Neural cell (in vitro differentiated cells): Measurements from ENCODE around the gene TTPAL.

Experiments used
- CTCF ChIP-seq: fragments of 450-650 bp; IDR thresholded peaks from 2 replicates; pipeline ENCODE4 v1.5.1; 2014; ENCODE audit warnings: antibody characterized with exemption, mild to moderate bottlenecking, moderate library complexity; ENCODE audit not compliant: poor library complexity, severe bottlenecking
- EP300 ChIP-seq: fragments of 450-650 bp; conservative IDR thresholded peaks from 2 replicates; pipeline ENCODE4 v1.6.1; 2014; ENCODE audit warnings: antibody characterized with exemption, mild to moderate bottlenecking, moderate library complexity; ENCODE audit not compliant: poor library complexity, severe bottlenecking
- MXI1 ChIP-seq: fragments of 450-650 bp; conservative IDR thresholded peaks from 2 replicates; pipeline ENCODE4 v1.6.1; 2014; ENCODE audit warnings: antibody characterized with exemption, mild to moderate bottlenecking; ENCODE audit not compliant: poor library complexity, severe bottlenecking
- RAD21 ChIP-seq: fragments of 450-650 bp; conservative IDR thresholded peaks from 2 replicates; pipeline ENCODE4 v1.6.1; 2014; ENCODE audit warnings: antibody characterized with exemption, mild to moderate bottlenecking, moderate library complexity
- TAF1 ChIP-seq: IDR thresholded peaks from 2 replicates; pipeline ENCODE4 v1.6.1; 2012; ENCODE audit warnings: low read depth

DNA sequence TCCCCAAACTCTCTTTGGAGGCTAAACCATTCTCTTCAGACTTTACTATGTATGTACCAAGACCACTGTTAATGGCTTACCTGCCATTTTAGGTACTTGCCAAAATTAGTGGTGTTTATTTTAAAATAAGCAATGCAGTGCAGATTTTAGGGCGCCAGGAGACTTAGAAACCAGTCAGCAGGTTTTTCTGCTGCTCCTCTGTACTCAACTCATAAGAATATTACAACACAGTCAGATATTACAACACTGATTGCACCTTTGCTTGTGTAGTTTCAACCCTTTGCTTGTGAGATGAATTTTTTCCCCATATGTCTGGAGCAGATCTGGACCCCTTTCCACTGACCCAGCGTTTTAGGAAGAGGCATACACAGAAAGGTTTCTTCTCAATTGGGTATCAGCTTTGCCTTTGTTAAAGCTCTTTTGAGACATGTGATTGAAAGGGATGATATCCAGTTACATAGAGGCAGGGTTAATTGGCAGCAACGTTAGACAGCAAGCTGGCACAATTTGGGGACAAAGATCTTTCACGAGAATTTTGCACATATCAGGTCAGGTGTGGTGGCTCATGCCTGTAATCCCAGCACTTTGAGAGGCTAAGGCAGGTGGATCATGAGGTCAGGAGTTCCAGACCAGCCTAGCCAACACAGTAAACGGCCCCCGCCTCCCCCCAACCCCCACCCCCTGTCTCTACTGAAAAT lies 6.2 kb downstream of the TTPAL start:
- TF ChIP-seq CTCF (no peak), RAD21 (no peak), TAF1 (no peak), EP300 (no peak), MXI1 (no peak)
